Right lobe of liver (tissue), 6 donors: ENCODE data around the gene GH2. TPM values are rescaled to one million over a fixed set of nuclear protein-coding genes. Genes with fewer than 3 reads are reported as not detected.
"Not testable (repeated sequence)": the region's sequence is repeated elsewhere in the genome, so short reads cannot be mapped to it uniquely, and the experiment has no call there.

Source experiments
- ATAC-seq, 4 donors: fragments of 200-7000 bp; cut with Tn5 transposase; one replicate each; pipeline ENCODE4 v1.9.1; 2020; ENCODE audit warnings: mild to moderate bottlenecking in 4 of 4, moderate library complexity in 4 of 4
- DNase-seq, 3 donors: peaks; one replicate each; pipeline ENCODE4 v3.0.0-alpha.2; 2020
- H3K27ac ChIP-seq, 3 donors: fragments of 200-600 bp; one replicate each; pipeline ENCODE4 v1.8.0; 2022
- H3K27me3 ChIP-seq, 2 donors: fragments of 200-600 bp; one replicate each; pipeline ENCODE4 v1.8.0; 2022
- H3K36me3 ChIP-seq, 4 donors: fragments of 200-600 bp; sonication (generic) in 1 of 4; one replicate each; pipeline versions ENCODE4 v1.5.1 to v1.8.0; 2017 to 2022; ENCODE audit warnings: control low read depth in 1 of 4
- H3K4me1 ChIP-seq, 4 donors: fragments of 200-600 bp; sonication (generic) in 1 of 4; one replicate each; pipeline versions ENCODE4 v1.5.1 to v1.8.0; 2017 to 2022; ENCODE audit warnings: control low read depth in 1 of 4
- H3K4me3 ChIP-seq, 3 donors: fragments of 200-600 bp; one replicate each; pipeline ENCODE4 v1.8.0; 2022
- H3K9me3 ChIP-seq, 4 donors: fragments of 200-600 bp; sonication (generic) in 1 of 4; one replicate each; pipeline versions ENCODE4 v1.5.1 to v1.8.0; 2017 to 2022; ENCODE audit warnings: control low read depth in 1 of 4
- CTCF ChIP-seq, 4 donors: fragments of 200-600 bp in 3 of 4; fragments of 450-650 bp in 1 of 4; IDR thresholded peaks; one replicate each; pipeline versions ENCODE4 v1.5.1 to v1.8.0; 2016 to 2022; ENCODE audit warnings: antibody characterized with exemption in 4 of 4, mild to moderate bottlenecking in 2 of 4
- POLR2A ChIP-seq: fragments of 450-650 bp; IDR thresholded peaks from one replicate; pipeline ENCODE4 v1.6.1; 2017; ENCODE audit warnings: antibody characterized with exemption, mild to moderate bottlenecking
- WGBS: methylation state at CpG from one replicate; pipeline ENCODE4 v1.1.6; 2018; ENCODE audit warnings: low coverage, low lambda C conversion rate; ENCODE audit not compliant: insufficient coverage; ENCODE audit errors: missing lambda C conversion rate; 5-methylcytosine and 5-hydroxymethylcytosine counted together
- intact Hi-C, 2 donors: fragments of 100-400 bp; cut with DNase I; formaldehyde crosslinking; loops; one replicate each; pipeline versions ENCODE4 v1.11.2 to v1.14.1; 2022
- total RNA-seq, 6 experiments: library from RNA; depleted of rRNA in 2 of 6; stranded (reverse); fragments of >200 nt in 2 of 6; fragmentation: NEBNext Ultra II Directional in 3 of 6; extraction: Animal tissue kit (Norgen Biotek cat#: 25700) in 3 of 6; gene quantifications; one replicate each; pipeline versions ENCODE4 v1.1.0 to v1.2.4, GENCODE V29; 2016 to 2023
- donor health status: DM: no; HTN: yes; CAD: no.
- donor health status: DM: no; HTN: no; CAD: no.
- donor health status: DM: no; HTN: no; CAD: no.
- donor health status: DM: no; HTN: yes; CAD: no.
- donor health status: DM: no; HTN: yes; CAD: no.

The GH2 gene
- total RNA-seq, 6 experiments from 2014 or later: not detected

- TF ChIP-seq CTCF (IDR thresholded peaks at IDR 0.05): no peak
- TF ChIP-seq POLR2A: no peak
- no peaks in the 10 kb centered on the region for H3K27me3 ChIP-seq
- WGBS: 71% methylated on average over 9 of the region's 9 CpGs
- peak overlapping the region; percentile 57 to 90 (median 72) for H3K4me3 ChIP-seq
- no peak for ATAC-seq
- peaks cover 3 to 31% (median 17%) of the 10 kb centered on the region in 4 donors for H3K4me1 ChIP-seq
- intact Hi-C loops: no loop called here
- DNase-seq: no peak
- H3K9me3 ChIP-seq: peaks cover 0 to 3% (median 0%) of the 10 kb centered on the region in 4 donors
- H3K36me3 ChIP-seq: no peaks in the 10 kb centered on the region
- peak overlapping the region in 2 of 3 donors; percentile 66 to 92 for H3K27ac ChIP-seq
Measured at GRCh38 chr17:63843910-63844677, 37.6 kb downstream of the GH2 start.

DNA sequence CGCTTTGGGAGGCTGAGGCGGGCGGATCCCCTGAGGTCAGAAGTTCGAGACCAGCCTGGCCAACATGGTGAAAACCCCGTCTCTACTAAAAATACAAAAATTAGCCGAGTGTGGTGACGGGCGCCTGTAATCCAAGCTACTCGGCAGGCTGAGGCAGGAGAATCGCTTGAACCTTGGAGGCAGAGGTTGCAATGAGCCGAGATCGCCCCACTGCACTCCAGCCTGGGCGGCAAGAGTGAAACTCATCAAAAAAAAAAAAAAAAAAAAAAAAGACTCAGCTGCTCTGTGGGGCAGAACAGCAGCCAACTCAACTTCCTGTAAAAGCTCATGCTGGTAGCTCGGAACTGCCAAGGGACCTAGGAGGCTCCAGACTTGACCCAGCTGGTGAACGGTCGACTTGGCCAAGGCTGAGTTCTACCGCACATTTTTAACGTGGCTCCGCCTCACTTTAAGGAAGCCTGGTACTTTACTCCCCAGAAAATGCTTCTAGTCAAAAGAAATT is 38.3 kb downstream of the GH2 start:
- DNase-seq, H3K27me3 ChIP-seq, intact Hi-C loops, H3K36me3 ChIP-seq, H3K9me3 ChIP-seq: not testable (repeated sequence)
- H3K4me1 ChIP-seq: peaks cover 3 to 36% (median 20%) of the 10 kb centered on the region in 4 donors
- peak in 2 of 4 donors; percentile 2 to 3 for ATAC-seq
- H3K4me3 ChIP-seq: peak overlapping the region; percentile 57 to 90 (median 72)
- 4% methylated on average over 14 of the region's 19 CpGs for WGBS
- peak overlapping the region; percentile 66 to 92 (median 75) for H3K27ac ChIP-seq

DNA sequence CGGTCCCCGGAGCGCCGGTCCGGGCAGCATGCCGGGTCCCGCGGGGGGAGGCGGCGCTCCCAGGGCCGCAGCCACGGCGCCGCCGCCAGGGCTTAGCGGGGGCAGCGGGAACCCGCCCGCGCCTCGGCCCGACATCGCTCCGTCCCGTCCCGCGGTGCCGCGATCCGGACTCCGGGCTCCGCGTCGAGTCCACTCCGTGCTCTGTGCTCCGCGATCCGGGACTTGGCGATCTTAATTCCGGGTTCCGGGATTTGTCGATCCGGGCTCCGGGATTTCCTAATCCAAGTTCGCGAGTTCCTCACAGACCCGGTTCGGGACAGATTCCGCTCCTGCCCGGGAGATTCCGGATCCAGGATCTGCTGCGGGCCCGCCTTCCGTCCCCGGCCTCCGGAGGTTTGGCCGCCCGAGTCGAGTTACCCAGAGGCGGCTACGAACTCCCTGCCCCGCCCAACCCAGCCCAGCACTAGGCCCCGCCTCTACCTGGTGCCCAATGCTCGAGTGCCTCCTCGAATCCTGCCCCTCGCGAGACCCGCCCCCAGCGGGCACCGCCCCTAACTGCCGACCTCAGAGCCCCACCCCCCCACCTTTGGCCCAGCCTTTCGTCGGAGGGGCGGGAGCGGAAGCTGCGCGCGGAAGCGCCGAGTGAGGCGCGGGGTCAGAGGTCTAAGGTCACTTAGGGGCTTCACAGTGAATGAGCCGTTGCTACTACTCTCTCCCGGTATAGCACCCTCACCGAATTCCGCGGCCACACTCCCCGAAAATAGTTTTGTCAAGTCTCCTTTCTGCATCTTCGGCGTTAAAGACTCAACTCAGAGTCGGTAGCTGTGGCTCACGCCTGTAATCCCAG is 39.0 kb downstream of the GH2 start, which contains the start of gene SMARCD2:
Gene SMARCD2, minus strand, starts transcription at position 146 of the 847 bp plus-strand sequence. Its CDS starts 11 bp downstream, at position 135.
- TF ChIP-seq CTCF (IDR thresholded peaks at IDR 0.05): peak in 2 of 4 donors; percentile 4 to 22
- peak; percentile 84 for TF ChIP-seq POLR2A
- peak; percentile 100 for DNase-seq

DNA sequence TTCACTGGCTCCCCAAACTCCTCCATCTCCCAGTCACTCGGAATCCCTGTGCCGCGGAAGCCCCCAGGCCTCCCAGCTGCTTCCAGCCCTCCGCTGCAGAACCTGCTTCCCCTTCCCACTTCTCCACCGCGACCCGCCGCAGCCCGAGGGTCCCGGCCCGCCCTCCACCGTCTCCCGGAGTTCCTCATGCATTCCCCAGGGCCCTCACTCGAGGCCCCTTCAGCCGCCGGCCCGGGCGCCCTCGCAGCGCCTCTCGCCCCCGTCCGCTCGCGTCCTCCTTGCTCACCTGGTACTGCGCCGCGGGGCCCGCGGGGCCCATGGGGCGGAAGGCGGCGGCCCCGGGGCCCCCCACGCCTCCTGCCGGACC is 39.6 kb downstream of the GH2 start:
- TF ChIP-seq CTCF (IDR thresholded peaks at IDR 0.05): no peak
- TF ChIP-seq POLR2A: no peak
- peaks cover 0 to 3% (median 0%) of the 10 kb centered on the region in 4 donors for H3K9me3 ChIP-seq
- H3K4me3 ChIP-seq: peak overlapping the region; percentile 72 to 91 (median 90)
- no peaks in the 10 kb centered on the region for H3K36me3 ChIP-seq
- H3K27me3 ChIP-seq: no peaks in the 10 kb centered on the region
- WGBS: 0% methylated on average over 13 of the region's 36 CpGs
- peak in 2 of 3 donors; percentile 60 to 70 for DNase-seq
- ATAC-seq: peak in 1 of 4 donors; percentile 0
- peak overlapping the region; percentile 74 to 92 (median 83) for H3K27ac ChIP-seq
- intact Hi-C loops: no loop called here
- H3K4me1 ChIP-seq: peaks cover 3 to 49% (median 27%) of the 10 kb centered on the region in 4 donors

More for the DNA sequence above, 39.0 kb downstream of the GH2 start, which contains the start of gene SMARCD2:
- H3K27me3 ChIP-seq: no peaks in the 10 kb centered on the region
- peak within 1 kb of the TSS; percentile 74 to 92 (median 83) for H3K27ac ChIP-seq
- intact Hi-C loops: no loop called here
- peaks cover 0 to 3% (median 0%) of the 10 kb centered on the region in 4 donors for H3K9me3 ChIP-seq
- WGBS: 0% methylated on average over 15 of the region's 92 CpGs
- peak within 1 kb of the TSS; percentile 72 to 91 (median 90) for H3K4me3 ChIP-seq
- H3K36me3 ChIP-seq: no peaks in the 10 kb centered on the region
- peak; percentile 87 to 93 (median 88) for ATAC-seq
- H3K4me1 ChIP-seq: peaks cover 3 to 43% (median 26%) of the 10 kb centered on the region in 4 donors
